D721Med (cell line): Measurements from ENCODE around the gene KPNA4.

Source experiments
- DNase-seq: peaks from one replicate; pipeline ENCODE4 v3.0.0; 2011; ENCODE audit warnings: low spot score; ENCODE audit not compliant: insufficient read length
- FAIRE-seq: peaks from 2 replicates; lab custom pipeline; 2011; peaks lifted over from hg19 to GRCh38; lab: Jason Lieb, UNC
- CTCF ChIP-seq: IDR thresholded peaks from 2 replicates; pipeline ENCODE4 v1.5.1; 2012; ENCODE audit warnings: mild to moderate bottlenecking, control low read depth; ENCODE audit not compliant: insufficient read depth; ENCODE audit errors: missing control alignments

KPNA4 gene

GRCh38 chr3:160557571-160557970, 7.8 kb downstream of the KPNA4 start:
- DNase-seq: no peak
- TF ChIP-seq CTCF: no peak
- no peak for FAIRE-seq

DNA sequence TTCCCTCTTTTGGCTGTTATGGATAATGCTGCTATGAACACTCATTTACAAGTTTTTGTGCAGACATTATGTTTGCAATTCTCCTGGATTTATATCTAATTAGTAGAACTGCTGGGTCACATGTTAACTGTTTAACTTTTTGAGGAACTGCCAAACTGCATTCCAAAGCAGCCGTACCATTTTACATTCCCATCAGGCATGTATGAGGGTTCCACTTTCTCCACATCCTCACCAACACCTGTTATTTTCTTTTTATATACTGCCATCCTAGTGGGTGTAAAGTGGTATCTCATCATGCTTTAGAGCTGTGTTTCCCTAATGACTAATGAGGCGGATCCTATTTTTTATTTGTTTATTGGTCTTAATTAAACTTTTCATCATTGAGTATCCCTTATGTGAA, 9.2 kb downstream of the KPNA4 start:
- DNase-seq (no peak), FAIRE-seq (no peak)
- no peak for TF ChIP-seq CTCF

DNA sequence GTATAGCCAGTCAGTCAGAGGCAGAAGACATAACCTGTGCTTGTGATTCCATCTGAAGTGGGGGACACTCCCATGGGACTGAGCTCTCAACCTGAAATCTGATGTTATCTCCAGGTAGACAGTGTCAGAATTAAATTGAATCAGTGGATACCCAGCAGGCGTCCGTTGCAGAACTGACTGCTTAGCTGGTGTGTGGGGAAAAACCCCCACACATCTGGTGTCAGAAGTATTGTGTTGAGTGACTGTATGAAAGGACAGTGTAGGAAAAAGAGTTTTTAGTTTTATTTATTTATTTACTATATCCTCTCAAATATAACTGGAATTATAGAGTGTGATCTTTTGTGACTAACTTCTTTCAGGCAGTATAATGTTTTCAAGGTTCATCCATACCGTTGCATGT, 10.4 kb downstream of the KPNA4 start:
- FAIRE-seq: no peak
- TF ChIP-seq CTCF: no peak
- DNase-seq: no peak

GRCh38 chr3:160553827-160554226, 11.5 kb downstream of the KPNA4 start:
- no peak for DNase-seq
- no peak for TF ChIP-seq CTCF
- FAIRE-seq: no peak

- no peak for DNase-seq
- FAIRE-seq: no peak
- no peak for TF ChIP-seq CTCF
Observed at GRCh38 chr3:160546727-160547126, 18.6 kb downstream of the KPNA4 start.

- DNase-seq (no peak), FAIRE-seq (no peak)
- no peak for TF ChIP-seq CTCF
Observed at GRCh38 chr3:160545504-160545871, 19.9 kb downstream of the KPNA4 start.

DNA sequence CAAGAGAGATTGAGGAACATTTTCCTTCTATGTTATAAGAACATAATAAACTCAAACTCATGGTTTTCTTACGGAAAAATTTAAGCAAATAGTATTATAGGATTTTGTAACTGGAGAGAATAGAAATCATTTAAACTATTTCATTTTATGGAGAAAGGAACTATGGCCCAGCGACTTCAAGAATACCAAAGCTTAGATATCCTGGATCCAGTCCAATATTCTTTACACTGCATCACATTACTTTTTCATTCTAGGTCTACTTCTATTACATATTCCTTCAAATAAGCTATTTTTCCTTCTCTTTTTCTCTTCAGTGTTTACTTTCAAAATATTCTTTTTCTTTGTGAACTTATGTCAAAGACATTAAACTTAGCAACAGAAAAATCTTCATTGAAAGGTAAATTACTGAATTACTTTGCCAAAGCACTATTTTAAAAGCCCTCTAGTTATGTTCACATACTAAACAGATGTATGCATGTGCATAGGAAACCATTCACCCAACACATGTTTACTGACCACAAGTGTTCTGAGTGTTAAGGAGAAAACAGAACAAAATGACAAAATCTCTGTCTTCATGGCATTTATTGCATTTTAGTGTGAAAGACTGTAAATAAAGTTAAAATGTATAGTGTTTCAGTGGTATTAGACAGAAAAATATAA, 20.4 kb downstream of the KPNA4 start:
- TF ChIP-seq CTCF: no peak
- no peak for DNase-seq
- peak; percentile 25 for FAIRE-seq
